ENCODE data around the gene WNT8A. TPM values are rescaled to one million over a fixed set of nuclear protein-coding genes. Genes with fewer than 3 reads are reported as not detected.

The WNT8A gene
- total RNA-seq, 4 donors from 2014 or later: not detected

- TF ChIP-seq, protein P1, sequence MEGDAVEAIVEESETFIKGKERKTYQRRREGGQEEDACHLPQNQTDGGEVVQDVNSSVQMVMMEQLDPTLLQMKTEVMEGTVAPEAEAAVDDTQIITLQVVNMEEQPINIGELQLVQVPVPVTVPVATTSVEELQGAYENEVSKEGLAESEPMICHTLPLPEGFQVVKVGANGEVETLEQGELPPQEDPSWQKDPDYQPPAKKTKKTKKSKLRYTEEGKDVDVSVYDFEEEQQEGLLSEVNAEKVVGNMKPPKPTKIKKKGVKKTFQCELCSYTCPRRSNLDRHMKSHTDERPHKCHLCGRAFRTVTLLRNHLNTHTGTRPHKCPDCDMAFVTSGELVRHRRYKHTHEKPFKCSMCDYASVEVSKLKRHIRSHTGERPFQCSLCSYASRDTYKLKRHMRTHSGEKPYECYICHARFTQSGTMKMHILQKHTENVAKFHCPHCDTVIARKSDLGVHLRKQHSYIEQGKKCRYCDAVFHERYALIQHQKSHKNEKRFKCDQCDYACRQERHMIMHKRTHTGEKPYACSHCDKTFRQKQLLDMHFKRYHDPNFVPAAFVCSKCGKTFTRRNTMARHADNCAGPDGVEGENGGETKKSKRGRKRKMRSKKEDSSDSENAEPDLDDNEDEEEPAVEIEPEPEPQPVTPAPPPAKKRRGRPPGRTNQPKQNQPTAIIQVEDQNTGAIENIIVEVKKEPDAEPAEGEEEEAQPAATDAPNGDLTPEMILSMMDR (IDR thresholded peaks at IDR 0.05; ENCODE audit: low read depth): no peak
These were observed 30.3 kb upstream of the WNT8A start for GRCh38 chr5:138053554-138053953.

DNA sequence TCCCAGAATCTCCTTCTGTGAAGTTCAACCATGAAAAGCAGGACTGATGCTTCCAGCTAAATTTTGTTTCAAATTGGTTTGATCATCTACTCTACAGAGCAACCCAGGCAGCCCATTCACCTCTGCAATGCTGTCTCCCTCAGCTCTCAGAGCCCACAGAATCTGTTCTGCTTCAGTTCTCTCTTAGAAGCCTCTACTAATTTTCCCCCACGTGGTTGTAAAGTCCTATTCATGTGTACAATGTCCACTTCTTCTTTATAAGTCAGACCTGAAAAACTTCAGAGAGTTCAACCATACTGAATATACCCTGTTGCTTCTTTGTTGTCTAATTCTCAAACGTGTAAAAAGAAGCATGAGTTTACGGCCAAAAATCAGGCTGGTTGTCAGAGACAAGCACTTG, 29.6 kb upstream of the WNT8A start:
- TF ChIP-seq, protein P1 (IDR thresholded peaks at IDR 0.05; ENCODE audit: low read depth): no peak

- TF ChIP-seq, protein P1 (IDR thresholded peaks at IDR 0.05; ENCODE audit: low read depth): no peak
These were observed 28.8 kb upstream of the WNT8A start for GRCh38 chr5:138054847-138055558.

DNA sequence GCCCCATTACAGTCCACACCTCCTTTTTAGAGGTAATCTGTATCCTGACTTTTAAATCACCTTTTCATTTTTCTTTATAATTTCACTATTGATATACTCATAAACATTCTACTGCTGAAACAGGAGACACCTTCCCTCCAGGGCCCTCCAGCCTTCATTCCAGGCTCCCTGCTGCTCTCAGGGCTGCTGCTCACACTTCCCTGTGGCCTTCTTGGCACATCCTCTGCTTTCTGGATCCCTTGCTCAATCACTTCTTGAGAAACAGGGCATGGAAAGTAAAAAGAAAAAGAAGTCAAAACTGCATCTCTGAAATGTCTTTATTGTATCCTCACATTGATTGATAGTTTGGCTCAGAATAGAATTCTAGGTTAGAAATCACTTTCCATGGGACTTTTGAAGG, 19.3 kb upstream of the WNT8A start:
- TF ChIP-seq, protein P1 (IDR thresholded peaks at IDR 0.05; ENCODE audit: low read depth): no peak

- TF ChIP-seq, protein P1 (IDR thresholded peaks at IDR 0.05; ENCODE audit: low read depth): no peak
These were observed 18.7 kb upstream of the WNT8A start for GRCh38 chr5:138065102-138065501.

DNA sequence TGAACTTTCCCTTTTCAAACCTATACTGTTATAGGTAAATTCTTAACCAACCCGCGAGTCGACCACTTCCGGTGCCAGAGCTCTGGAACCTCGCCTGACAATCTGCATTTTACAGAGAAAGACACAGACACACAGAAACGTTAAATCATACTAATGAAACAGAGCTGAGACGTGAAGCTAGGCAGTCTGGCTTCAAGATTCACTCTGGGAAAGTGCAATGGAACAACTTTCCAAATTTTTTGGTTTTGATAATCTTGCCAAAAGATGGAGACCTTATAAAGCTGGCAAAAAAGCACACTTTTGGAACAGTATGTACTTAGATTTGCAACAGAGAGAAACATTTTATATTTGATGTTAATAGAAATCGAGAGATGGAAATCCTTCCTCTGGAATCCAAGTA, 15.9 kb upstream of the WNT8A start:
- TF ChIP-seq, protein P1 (IDR thresholded peaks at IDR 0.05; ENCODE audit: low read depth): no peak

DNA sequence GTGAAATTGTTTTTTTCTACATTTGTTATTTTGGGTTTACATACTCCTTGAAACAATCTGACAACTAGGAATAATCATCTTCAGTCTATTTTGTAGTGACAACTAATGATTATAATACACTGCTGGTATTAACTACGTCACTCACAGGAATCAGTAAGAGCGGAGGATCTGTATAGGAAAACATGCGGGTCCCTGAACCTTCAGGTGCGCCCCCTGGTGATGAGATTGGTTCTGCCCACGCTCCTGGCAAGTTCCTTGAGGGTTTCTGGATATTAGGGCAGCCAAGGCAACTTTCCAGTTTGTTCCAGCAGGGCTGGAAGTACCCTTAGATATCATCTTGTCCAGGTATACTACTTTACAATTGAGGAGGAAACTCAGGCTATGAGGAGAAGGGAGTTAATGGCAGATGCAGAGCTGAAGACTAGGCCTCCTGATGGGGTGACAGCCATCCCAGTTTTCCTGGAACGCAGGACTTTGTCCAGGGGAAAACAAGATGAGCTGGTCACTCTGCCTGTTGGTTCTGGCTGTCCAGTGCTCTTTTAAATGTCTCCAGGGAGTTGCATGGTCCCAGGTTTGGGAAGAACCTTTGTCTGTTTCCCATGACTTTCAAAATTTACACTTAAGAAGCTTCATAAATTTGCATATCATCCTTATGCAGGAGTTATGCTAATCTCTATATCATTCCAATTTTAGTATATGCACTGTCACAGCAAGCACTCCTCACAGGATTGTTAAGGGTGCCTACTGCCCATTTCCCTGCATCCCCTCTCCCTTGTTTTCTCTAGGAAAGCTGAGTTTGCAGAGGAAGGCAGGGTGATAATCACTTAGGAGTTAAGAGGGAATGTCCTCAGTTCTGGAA, 14.9 kb upstream of the WNT8A start:
- TF ChIP-seq, protein P1 (IDR thresholded peaks at IDR 0.05; ENCODE audit: low read depth): no peak
